ENCODE data around the gene ZNF408.

ZNF408 gene

DNA sequence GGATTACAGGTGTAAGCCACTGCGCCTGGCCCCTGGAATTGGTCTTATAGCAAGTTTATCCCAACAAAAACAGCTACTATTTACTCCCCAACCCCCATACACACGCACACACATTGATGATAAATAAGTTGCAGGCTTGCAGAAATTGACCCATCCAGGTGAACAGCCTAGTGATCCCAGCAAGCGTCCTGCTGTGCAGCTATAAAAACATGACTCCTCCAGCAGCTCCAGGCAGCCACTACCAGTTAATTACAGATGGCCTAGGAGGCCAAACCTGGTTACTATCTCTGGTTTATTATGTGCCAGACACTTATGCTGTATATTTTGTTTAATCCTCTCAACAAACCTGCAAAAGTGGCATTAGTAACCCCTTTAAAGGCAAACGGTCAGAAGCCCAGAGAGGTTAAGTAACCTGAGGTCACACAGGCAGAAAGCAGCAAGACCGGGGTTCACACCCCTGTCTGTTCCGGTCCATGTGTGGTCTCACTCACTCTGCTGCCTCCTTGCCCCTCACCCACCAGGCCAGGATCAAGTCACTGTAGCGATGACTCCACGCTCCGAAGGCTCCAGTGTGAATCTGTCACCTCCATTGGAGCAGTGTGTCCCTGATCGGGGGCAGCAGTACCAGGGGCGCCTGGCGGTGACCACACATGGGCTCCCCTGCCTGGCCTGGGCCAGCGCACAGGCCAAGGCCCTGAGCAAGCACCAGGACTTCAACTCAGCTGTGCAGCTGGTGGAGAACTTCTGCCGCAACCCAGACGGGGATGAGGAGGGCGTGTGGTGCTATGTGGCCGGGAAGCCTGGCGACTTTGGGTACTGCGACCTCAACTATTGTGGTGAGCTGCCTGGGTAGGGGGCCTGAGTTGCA lies 24.7 kb downstream of the ZNF408 start:
- DNase-seq (ENCODE audit: low read depth in 3 of 3, low spot score in 1 of 3) = no peak

DNA sequence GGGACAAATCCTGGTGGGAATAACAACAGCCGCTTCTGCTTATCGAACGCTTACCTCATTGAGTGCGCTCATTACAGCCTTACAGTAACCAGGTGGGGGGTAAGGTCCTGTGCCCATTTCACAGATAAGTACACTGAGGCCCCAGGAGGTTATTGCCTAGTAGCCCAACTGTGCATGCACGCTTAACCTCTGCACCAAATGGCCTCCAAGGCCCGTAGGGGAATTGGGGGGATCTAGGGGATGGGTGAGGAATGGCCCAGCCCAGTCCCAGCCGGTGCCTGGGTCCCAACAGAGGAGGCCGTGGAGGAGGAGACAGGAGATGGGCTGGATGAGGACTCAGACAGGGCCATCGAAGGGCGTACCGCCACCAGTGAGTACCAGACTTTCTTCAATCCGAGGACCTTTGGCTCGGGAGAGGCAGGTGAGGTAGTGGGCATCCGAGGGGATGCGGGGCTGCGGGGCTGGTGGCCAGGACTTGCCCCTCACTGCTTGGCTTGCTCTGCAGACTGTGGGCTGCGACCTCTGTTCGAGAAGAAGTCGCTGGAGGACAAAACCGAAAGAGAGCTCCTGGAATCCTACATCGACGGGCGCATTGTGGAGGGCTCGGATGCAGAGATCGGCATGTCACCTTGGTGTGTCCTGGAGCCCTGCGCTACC lies 25.5 kb downstream of the ZNF408 start:
- DNase-seq (ENCODE audit: low read depth in 3 of 3, low spot score in 1 of 3) = no peak

DNA sequence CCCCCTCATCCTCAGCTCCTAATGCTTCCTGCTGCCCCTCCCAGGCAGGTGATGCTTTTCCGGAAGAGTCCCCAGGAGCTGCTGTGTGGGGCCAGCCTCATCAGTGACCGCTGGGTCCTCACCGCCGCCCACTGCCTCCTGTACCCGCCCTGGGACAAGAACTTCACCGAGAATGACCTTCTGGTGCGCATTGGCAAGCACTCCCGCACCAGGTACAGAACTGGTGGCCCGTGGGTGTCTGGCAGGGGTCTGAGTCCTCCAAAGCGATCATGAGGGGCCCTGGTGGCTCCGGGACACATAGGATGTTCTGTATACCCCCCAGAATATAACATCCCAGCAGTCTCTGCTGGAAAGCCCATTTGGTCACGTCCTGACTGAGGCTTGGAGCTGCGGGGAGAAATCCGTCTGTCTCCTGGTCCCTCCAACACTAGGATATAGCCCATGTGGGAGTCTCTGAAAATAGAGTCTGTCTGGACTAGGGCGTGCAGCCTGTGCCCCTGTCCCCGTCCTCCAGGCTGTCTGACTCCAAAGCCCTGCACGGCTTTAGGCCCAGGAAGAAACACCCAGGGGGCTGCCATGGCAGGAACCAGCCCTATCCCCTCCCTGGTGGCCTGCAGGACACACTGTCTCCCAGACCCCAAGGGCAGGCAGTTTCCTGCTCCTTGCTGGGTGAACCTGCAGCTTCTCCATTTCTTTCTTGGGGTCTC lies 27.3 kb downstream of the ZNF408 start:
- no peak for DNase-seq (ENCODE audit: low read depth in 3 of 3, low spot score in 1 of 3)

GRCh38 chr11:46728659-46729040 lies 27.8 kb downstream of the ZNF408 start:
- no peak for DNase-seq (ENCODE audit: low read depth in 3 of 3, low spot score in 1 of 3)

DNA sequence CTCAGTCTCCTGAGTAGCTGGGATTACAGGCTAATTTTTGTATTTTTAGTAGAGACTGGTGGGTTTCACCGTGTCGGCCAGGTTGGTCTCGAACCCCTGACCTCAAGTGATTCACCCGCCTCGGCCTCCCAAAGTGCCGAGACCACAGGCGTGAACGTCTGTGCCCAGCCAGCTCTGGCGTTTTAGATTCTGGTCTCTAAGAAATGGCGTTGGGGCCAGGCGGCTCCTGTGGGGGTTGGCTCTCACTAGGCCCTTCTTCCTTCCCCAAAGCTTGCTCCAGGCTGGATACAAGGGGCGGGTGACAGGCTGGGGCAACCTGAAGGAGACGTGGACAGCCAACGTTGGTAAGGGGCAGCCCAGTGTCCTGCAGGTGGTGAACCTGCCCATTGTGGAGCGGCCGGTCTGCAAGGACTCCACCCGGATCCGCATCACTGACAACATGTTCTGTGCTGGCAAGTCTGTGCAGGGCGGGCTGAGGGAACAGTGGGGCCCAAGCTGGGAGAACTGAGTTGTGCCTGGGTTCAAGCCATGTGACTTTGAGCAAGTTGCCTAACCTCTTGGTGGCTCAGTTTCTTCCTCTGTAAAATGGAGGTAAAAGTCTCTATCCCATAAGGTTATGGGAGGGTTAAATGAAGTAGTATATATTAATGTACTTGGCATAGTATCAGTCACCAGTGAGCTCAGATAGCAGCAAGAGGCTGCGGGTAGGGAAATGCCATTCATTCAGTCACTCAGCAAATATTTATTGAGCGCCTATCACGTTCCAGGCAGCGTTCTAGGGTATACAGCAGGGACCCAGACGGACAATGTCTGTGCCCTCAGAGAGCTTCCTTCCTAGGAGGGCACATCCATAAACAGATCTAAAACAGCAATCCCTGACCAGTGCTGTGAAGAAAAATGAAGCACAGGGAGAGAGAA lies 28.5 kb downstream of the ZNF408 start:
- DNase-seq (ENCODE audit: low read depth in 3 of 3, low spot score in 1 of 3) = no peak

- DNase-seq (ENCODE audit: low read depth in 3 of 3, low spot score in 1 of 3) = no peak
Measured at GRCh38 chr11:46731545-46731944, 30.7 kb downstream of the ZNF408 start.

GRCh38 chr11:46733234-46733633 lies 32.4 kb downstream of the ZNF408 start:
- no peak for DNase-seq (ENCODE audit: low read depth in 3 of 3, low spot score in 1 of 3)

DNA sequence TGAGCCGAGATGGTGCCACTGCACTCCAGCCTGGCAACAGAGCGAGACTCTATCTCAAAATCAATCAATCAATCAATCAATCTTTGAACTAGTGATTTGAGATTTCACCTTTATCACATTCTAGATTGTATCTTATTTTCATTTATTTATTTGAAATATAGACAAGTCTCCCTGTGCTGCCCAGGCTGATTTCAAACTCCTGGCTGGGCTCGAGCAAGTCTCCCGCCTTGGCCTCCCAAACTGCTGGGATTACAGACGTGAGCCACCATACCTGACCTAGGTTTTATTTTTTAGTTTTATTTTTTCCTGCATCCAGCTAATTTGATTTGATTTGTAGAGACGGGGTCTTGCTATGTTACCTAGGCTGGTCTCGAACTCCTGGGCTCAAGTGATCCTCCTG lies 35.3 kb downstream of the ZNF408 start:
- no peak for DNase-seq (ENCODE audit: low read depth in 3 of 3, low spot score in 1 of 3)

DNA sequence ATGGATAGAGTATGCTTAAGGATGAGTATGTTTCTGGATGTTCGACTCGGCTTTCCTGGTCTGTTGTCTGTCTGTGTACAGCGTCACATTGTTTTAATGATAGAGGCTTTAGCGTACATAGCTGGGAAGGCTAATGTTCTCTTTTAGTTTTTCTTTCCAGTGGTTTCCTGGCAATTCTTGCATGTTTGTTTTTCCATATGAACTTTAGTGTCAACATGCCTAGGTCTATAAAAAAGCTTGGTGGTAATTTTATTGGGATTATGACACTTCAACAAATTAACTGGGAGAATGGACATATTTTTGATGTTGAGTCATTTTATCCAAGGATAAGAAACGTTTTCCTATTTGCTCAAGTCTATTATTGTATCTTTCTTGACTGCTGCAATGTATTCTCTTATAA lies 35.8 kb downstream of the ZNF408 start:
- no peak for DNase-seq (ENCODE audit: low read depth in 3 of 3, low spot score in 1 of 3)

DNA sequence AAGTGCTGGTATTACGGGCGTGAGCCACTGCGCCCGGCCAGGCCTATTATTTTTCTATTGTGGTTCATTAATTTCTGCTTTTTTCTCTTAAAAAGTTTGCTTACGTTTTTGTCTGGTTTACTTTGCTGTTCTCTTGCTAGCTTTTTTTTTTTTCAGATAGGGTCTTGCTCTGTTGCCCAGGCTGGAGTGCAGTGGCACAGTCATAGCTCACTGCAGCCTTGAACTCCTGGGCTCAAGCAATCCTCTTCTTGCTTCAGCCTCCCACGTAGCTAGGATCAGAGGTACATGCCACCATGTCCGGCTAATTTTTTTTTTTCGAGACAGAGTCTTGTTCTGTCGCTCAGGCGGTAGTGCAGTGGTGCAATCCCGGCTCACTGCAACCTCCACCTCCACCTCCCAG lies 36.9 kb downstream of the ZNF408 start:
- no peak for DNase-seq (ENCODE audit: low read depth in 3 of 3, low spot score in 1 of 3)

DNA sequence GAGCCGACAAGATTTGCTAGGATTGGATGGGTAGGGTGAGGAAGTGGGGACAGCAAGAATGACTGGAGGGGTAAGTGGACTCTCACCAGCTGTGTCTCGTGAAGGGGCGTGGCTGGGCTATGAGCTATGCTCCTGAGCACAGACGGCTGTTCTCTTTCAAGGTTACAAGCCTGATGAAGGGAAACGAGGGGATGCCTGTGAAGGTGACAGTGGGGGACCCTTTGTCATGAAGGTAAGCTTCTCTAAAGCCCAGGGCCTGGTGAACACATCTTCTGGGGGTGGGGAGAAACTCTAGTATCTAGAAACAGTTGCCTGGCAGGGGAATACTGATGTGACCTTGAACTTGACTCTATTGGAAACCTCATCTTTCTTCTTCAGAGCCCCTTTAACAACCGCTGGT lies 38.1 kb downstream of the ZNF408 start:
- no peak for DNase-seq (ENCODE audit: low read depth in 3 of 3, low spot score in 1 of 3)

DNA sequence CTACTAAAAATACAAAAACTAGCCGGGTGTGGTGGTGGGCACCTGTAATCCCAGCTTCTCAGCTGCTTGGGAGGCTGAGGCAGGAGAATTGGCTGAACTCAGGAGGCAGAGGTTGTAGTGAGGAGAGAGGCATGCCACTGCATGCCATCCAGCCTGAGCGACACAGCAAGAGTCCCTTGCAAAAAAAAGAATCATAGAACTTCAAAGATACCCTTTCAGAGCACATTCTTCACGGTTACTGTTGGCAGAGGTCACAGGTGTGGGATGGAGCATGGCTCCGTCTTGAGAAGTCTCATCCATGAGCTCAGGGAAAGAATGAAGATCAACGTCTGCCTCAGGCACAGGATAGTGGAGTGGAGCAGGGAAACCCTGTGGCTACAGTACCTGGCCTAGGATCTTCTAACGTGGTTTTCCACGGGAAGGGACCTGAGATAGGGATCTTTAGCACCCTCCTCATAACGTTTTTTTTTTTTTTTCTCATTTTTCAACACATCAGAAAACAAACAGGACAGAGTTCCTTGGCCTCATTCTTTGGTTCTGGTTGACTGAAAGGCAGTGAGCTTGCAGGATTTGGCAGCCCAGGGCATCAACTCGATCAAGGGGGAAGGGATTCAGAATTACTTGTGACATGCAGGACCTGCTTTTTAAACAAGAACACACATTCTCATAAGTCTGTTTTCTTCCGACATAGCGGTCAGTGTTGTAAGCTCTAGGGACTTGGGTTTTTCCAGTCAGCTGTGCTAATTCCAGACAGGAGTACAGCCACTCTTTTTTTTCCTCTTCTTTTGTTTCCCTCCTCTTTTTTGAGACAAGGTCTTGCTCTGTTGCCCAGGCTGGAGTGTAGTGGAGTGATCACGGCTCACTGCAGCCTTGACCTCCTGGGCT lies 41.0 kb downstream of the ZNF408 start:
- DNase-seq (ENCODE audit: low read depth in 3 of 3, low spot score in 1 of 3) = no peak

GRCh38 chr11:46743043-46743442 lies 42.2 kb downstream of the ZNF408 start:
- DNase-seq (ENCODE audit: low read depth in 3 of 3, low spot score in 1 of 3) = no peak

GRCh38 chr11:46743693-46744339 lies 43.0 kb downstream of the ZNF408 start:
- DNase-seq (ENCODE audit: low read depth in 3 of 3, low spot score in 1 of 3) = no peak

GRCh38 chr11:46745328-46745727 lies 44.5 kb downstream of the ZNF408 start:
- no peak for DNase-seq (ENCODE audit: low read depth in 3 of 3, low spot score in 1 of 3)

DNA sequence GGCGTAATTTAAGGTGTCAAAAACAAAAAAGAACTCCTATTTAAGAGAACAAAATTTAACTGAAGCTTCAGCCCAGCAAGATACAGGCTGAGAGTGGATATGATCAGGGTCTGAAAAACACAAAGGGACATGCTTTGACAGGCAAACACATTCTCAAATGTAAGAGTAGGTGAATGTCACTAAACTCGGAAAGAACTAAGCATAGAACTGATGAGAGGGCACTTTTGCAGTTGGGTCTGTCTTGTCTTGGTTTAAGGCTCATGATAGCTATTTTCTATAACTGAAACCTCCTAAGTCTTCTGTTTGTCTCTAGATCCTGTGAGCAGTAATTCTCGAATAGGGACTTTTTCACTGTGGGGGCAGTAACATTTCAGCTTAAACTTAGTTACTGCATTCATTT lies 45.2 kb downstream of the ZNF408 start:
- DNase-seq (ENCODE audit: low read depth in 3 of 3, low spot score in 1 of 3) = no peak

- no peak for DNase-seq (ENCODE audit: low read depth in 3 of 3, low spot score in 1 of 3)
Measured at GRCh38 chr11:46747150-46747549, 46.3 kb downstream of the ZNF408 start.

Data from stimulated activated CD4-positive, alpha-beta T cell treated with anti-CD3 and anti-CD28 coated beads, TNF-alpha, amount 100 ng/mL, for 1 hour (primary cell).